Activated naive CD4-positive, alpha-beta T cell treated with anti-CD3 and anti-CD28 coated beads, Interleukin-2, amount 50 U/mL, for 72 hours (primary cell): ENCODE measurements around the gene HOXA4. TPM values are rescaled to one million over a fixed set of nuclear protein-coding genes. Genes with fewer than 3 reads are reported as not detected.
A peak's percentile ranks its signal among the peaks of the same experiment; 100 is the strongest.

Experiments used
- ATAC-seq, 2 donors: fragments of 150-1000 bp; cut with Tn5 transposase; 2 replicates each; pipeline ENCODE4 v1.10.0; 2021; ENCODE audit warnings: mild to moderate bottlenecking in 2 of 2, moderate library complexity in 2 of 2
- DNase-seq, 2 donors: peaks; one replicate each; pipeline ENCODE4 v3.0.0; 2021 to 2022; ENCODE audit warnings: low spot score in 2 of 2
- H3K27ac Mint-ChIP-seq, 2 donors: one replicate each; pipeline ENCODE4 v1.8.0; 2022; ENCODE audit warnings: mild to moderate bottlenecking in 2 of 2, mixed read lengths in 2 of 2
- H3K36me3 Mint-ChIP-seq, 2 donors: one replicate each; pipeline ENCODE4 v1.8.0; 2022; ENCODE audit warnings: mixed read lengths in 2 of 2
- H3K9me3 Mint-ChIP-seq, 2 donors: one replicate each; pipeline ENCODE4 v1.8.0; 2022; ENCODE audit warnings: mixed read lengths in 2 of 2
- total RNA-seq, 2 donors: library from RNA; stranded (reverse); gene quantifications; one replicate each; pipeline ENCODE4 v1.2.3, GENCODE V29; 2022

HOXA4 gene
- total RNA-seq, 2 donors from 2014 or later, result 0.59 TPM; not detected in 1

GRCh38 chr7:27131390-27131819 lies 848 bp upstream of the HOXA4 start:
- no peaks in the 10 kb centered on the region for H3K9me3 Mint-ChIP-seq
- peak overlapping the region in 1 of 2 donors; percentile 60 for H3K27ac Mint-ChIP-seq
- ATAC-seq (no peak), DNase-seq (no peak)
- peaks cover 0 to 4% of the 10 kb centered on the region in 2 donors for H3K36me3 Mint-ChIP-seq

GRCh38 chr7:27129729-27130539 lies 623 bp downstream of the HOXA4 start:
- ATAC-seq, result peak; percentile 21 to 29
- Mint-ChIP-seq H3K9me3 (no peaks in the 10 kb centered on the region), H3K36me3 (peaks cover 0 to 4% of the 10 kb centered on the region in 2 donors), H3K27ac (no peak overlapping the region)
- DNase-seq, result no peak

- no peaks in the 10 kb centered on the region for H3K9me3 Mint-ChIP-seq
Observed at GRCh38 chr7:27128776-27129728, 1.5 kb downstream of the HOXA4 start.

GRCh38 chr7:27128034-27128433 lies 2.5 kb downstream of the HOXA4 start:
- no peaks in the 10 kb centered on the region for H3K9me3 Mint-ChIP-seq
- H3K27ac Mint-ChIP-seq, result no peak overlapping the region
- ATAC-seq, result no peak
- H3K36me3 Mint-ChIP-seq, result peaks cover 0 to 4% of the 10 kb centered on the region in 2 donors
- DNase-seq, result no peak

More at GRCh38 chr7:27128776-27129728, 1.5 kb downstream of the HOXA4 start:
- no peak overlapping the region for H3K27ac Mint-ChIP-seq
- ATAC-seq, result no peak
- no peak for DNase-seq
- H3K36me3 Mint-ChIP-seq, result peaks cover 0 to 4% of the 10 kb centered on the region in 2 donors

GRCh38 chr7:27126596-27127327 lies 3.8 kb downstream of the HOXA4 start:
- DNase-seq (no peak), ATAC-seq (no peak)
- Mint-ChIP-seq H3K27ac (no peak overlapping the region), H3K36me3 (peaks cover 0 to 4% of the 10 kb centered on the region in 2 donors), H3K9me3 (no peaks in the 10 kb centered on the region)

GRCh38 chr7:27125986-27126394 lies 4.6 kb downstream of the HOXA4 start:
- no peak for DNase-seq
- H3K9me3 Mint-ChIP-seq, result no peaks in the 10 kb centered on the region
- no peak for ATAC-seq
- H3K36me3 Mint-ChIP-seq, result peaks cover 0 to 4% of the 10 kb centered on the region in 2 donors
- no peak overlapping the region for H3K27ac Mint-ChIP-seq

- Mint-ChIP-seq H3K9me3 (no peaks in the 10 kb centered on the region), H3K27ac (no peak overlapping the region), H3K36me3 (peaks cover 0 to 4% of the 10 kb centered on the region in 2 donors)
- DNase-seq, result no peak
- no peak for ATAC-seq
Observed at GRCh38 chr7:27124902-27125689, 5.5 kb downstream of the HOXA4 start.

- DNase-seq, result no peak
- no peaks in the 10 kb centered on the region for H3K9me3 Mint-ChIP-seq
- ATAC-seq, result no peak
- H3K27ac Mint-ChIP-seq, result no peak overlapping the region
- peaks cover 0 to 2% of the 10 kb centered on the region in 2 donors for H3K36me3 Mint-ChIP-seq
Observed at GRCh38 chr7:27124096-27124901, 6.3 kb downstream of the HOXA4 start.

GRCh38 chr7:27123477-27124053 lies 7.0 kb downstream of the HOXA4 start:
- ATAC-seq (no peak), DNase-seq (no peak)
- Mint-ChIP-seq H3K9me3 (no peaks in the 10 kb centered on the region), H3K36me3 (no peaks in the 10 kb centered on the region), H3K27ac (no peak overlapping the region)

- no peak for ATAC-seq
- no peaks in the 10 kb centered on the region for H3K36me3 Mint-ChIP-seq
- DNase-seq, result no peak
- no peak overlapping the region for H3K27ac Mint-ChIP-seq
- H3K9me3 Mint-ChIP-seq, result no peaks in the 10 kb centered on the region
Observed at GRCh38 chr7:27123007-27123476, 7.5 kb downstream of the HOXA4 start.

- ATAC-seq, result no peak
- H3K9me3 Mint-ChIP-seq, result no peaks in the 10 kb centered on the region
- H3K36me3 Mint-ChIP-seq, result no peaks in the 10 kb centered on the region
- no peak for DNase-seq
- no peak overlapping the region for H3K27ac Mint-ChIP-seq
Observed at GRCh38 chr7:27122077-27122910, 8.3 kb downstream of the HOXA4 start.

- Mint-ChIP-seq H3K27ac (no peak overlapping the region), H3K9me3 (no peaks in the 10 kb centered on the region), H3K36me3 (no peaks in the 10 kb centered on the region)
- no peak for DNase-seq
- no peak for ATAC-seq
Observed at GRCh38 chr7:27121684-27122076, 8.9 kb downstream of the HOXA4 start.

GRCh38 chr7:27119412-27119911 lies 11.1 kb downstream of the HOXA4 start:
- H3K9me3 Mint-ChIP-seq, result no peaks in the 10 kb centered on the region
- ATAC-seq (no peak), DNase-seq (no peak)
- no peak overlapping the region for H3K27ac Mint-ChIP-seq
- H3K36me3 Mint-ChIP-seq, result no peaks in the 10 kb centered on the region

- Mint-ChIP-seq H3K27ac (no peak overlapping the region), H3K9me3 (no peaks in the 10 kb centered on the region), H3K36me3 (no peaks in the 10 kb centered on the region)
- ATAC-seq (no peak), DNase-seq (no peak)
Observed at GRCh38 chr7:27118580-27118979, 12.0 kb downstream of the HOXA4 start.
